GM12892 (cell line): Measurements from ENCODE around the gene RNASEH2C. TPM values are rescaled to one million over a fixed set of nuclear protein-coding genes. Genes with fewer than 3 reads are reported as not detected.
A peak's percentile ranks its signal among the peaks of the same experiment; 100 is the strongest.
"Not testable (repeated sequence)": the region's sequence is repeated elsewhere in the genome, so short reads cannot be mapped to it uniquely, and the experiment has no call there.

Experiments used
- DNase-seq: peaks from one replicate; pipeline ENCODE4 v3.0.0; 2011; ENCODE audit not compliant: insufficient read length
- FAIRE-seq: peaks from 2 replicates; lab custom pipeline; 2011; peaks lifted over from hg19 to GRCh38; lab: Jason Lieb, UNC
- POLR2A ChIP-seq: IDR thresholded peaks from 2 replicates; pipeline ENCODE4 v1.6.1; 2011; ENCODE audit warnings: low read depth, low read length, control low read depth
- POLR2AphosphoS5 ChIP-seq: IDR thresholded peaks from 2 replicates; pipeline ENCODE4 v1.6.1; 2011; ENCODE audit warnings: low read depth, low read length, control low read depth
- TAF1 ChIP-seq: IDR thresholded peaks from 2 replicates; pipeline ENCODE4 v1.6.1; 2011; ENCODE audit warnings: low read depth, mild to moderate bottlenecking, control low read depth, low read length, borderline replicate concordance
- polyA plus RNA-seq: library from polyadenylated mRNA; unstranded; fragments of >200 nt; gene quantifications from one replicate; pipeline ENCODE4 v1.2.1, GENCODE V29; 2012; ENCODE audit warnings: missing spikeins, inconsistent platforms; ENCODE audit not compliant: missing spikeins

Gene RNASEH2C
- 49.7 TPM for polyA plus RNA-seq

DNA sequence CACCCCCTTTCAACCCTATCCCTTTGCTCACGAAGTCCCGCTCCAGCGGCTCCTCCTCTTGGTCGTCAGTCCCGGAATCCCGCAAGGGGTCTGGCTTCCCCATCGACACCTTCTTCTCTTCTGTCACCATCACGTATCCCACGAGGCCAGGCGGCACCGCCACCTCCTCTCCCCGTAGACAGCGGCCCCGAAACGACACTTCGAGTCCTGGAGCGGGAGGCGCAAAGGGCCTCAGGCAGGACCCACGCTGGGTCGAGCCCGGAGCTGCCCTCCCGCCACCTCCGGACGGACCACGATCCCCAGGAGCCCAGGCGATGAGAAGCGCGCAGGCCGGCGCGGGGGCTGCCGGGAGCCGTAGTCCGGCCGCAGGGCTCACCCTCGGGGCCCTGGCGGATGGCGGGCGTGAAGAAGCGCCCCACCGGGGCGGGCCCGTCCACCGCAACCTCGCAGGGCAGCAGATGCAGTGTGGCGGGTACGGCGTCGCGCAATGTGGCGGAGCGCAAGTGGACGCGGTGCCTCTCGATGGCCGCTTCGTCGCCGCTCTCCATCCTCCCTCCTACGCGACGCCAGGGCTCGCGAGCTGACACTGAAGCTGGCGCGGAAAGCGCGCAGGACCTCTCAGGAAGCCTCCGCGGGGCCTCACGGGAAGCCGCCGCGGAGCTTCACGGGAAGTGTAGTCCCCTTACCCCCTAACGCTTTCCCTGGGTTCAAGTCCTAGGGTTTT, at the start of gene RNASEH2C:
TSS of gene RNASEH2C (minus strand) at position 588 of the 724 bp plus-strand sequence. CDS start at position 548, 40 bp downstream.
- DNase-seq: peak; percentile 94
- FAIRE-seq: peak; percentile 99
- peak; percentile 91 for TF ChIP-seq POLR2AphosphoS5
- peak; percentile 95 for TF ChIP-seq POLR2A
- peak; percentile 62; the same call in 1 of the 2 replicates for TF ChIP-seq TAF1

DNA sequence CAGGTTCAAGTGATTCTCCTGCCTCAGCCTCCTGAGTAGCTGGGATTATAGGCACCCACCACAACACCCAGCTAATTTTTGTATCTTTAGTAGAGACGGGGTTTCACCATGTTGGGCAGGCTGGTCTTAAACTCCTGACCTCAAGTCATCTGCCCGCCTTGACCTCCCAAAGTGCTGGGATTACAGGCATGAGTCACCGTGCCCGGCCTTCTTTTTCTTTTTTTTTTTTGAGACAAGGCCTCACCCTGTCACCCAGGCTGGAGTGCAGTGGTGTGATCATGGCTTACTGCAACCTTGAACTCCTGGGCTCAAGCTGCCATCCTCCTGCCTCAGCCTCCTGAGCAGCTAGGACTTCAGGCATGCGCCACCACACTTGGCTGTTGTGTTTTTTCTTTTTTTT, 47.2 kb upstream of the RNASEH2C start:
- not testable (repeated sequence) for FAIRE-seq, DNase-seq

DNA sequence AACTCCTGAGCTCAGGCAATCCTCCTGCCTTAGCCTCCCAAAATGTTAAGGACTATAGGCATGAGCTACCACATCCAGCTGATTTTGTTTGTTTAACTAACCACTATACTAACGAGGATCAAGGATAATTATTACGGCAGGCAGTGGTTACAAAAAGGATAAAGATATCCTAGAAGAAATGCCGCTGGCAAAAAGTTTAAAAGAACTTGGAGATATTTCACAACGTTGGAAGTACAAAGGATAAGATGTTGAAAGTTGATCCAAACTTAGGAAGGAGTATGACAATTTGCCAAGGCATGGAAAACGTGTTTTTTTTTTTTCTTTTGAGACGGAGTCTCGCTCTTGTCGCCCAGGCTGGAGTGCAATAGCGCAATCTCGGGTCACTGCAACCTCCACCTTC, 46.8 kb upstream of the RNASEH2C start:
- DNase-seq (no peak), FAIRE-seq (no peak)
- TF ChIP-seq TAF1 (no peak), POLR2AphosphoS5 (no peak), POLR2A (no peak)

DNA sequence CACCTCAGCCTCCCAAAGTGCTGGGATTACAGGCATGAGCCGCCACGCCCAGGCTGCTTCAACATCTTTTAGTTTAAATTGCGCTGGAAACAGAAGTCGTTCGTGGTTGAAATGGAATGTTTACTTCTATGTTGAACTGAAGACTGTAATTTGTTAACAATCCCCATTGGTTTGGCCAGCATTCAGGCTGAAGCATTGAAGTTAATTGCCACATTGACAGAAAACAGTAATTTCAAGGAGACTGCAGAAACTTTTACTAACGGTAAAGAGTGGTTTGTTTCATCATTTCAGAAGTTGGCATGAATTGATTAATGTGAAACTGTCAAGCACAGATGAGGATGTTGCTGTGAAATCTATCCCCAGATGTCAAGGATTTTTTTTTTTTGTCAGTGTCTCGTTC, 45.9 kb upstream of the RNASEH2C start:
- DNase-seq (no peak), FAIRE-seq (no peak)
- TF ChIP-seq POLR2A (no peak), TAF1 (no peak), POLR2AphosphoS5 (no peak)

DNA sequence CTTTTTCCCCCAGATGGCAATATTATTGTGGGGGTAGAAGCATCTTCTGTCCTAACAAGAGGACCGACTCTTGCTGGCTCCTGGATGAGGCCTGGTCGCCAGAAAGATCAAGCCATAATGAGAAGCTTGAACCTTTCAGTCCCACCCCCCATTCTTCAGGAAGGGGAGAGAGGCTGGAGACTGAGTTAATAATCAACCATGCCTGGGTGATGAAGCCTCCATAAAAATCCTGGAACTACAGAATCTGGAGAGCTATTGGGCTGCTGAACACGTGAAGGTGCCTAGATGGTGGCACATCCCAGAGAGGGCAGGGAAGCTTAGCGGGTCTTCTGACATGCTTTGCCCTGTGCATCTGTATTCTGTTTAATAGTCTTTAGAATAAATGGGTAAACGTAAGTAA, 43.8 kb upstream of the RNASEH2C start:
- TF ChIP-seq POLR2A: no peak
- TF ChIP-seq POLR2AphosphoS5: no peak
- TF ChIP-seq TAF1: no peak
- no peak for FAIRE-seq
- DNase-seq: no peak

DNA sequence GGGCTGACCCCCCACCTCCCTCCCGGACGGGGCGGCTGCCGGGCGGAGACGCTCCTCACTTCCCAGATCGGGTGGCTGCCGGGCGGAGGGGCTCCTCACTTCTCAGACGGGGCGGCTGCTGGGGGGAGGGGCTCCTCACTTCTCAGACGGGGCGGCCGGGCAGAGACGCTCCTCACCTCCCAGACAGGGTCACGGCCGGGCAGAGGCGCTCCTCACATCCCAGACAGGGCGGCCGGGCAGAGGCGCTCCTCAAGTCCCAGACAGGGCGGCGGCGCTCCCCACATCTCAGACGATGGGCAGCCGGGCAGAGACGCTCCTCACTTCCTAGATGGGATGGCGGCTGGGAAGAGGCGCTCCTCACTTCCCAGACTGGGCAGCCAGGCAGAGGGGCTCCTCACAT, 42.2 kb upstream of the RNASEH2C start:
- FAIRE-seq, DNase-seq: not testable (repeated sequence)

DNA sequence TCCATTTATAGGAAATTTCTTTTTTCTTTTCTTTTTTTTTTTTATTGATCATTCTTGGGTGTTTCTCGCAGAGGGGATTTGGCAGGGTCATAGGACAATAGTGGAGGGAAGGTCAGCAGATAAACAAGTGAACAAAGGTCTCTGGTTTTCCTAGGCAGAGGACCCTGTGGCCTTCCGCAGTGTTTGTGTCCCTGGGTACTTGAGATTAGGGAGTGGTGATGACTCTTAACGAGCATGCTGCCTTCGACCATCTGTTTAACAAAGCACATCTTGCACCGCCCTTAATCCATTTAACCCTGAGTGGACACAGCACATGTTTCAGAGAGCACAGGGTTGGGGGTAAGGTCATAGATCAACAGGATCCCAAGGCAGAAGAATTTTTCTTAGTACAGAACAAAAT, 41.6 kb upstream of the RNASEH2C start:
- not testable (repeated sequence) for DNase-seq, FAIRE-seq

DNA sequence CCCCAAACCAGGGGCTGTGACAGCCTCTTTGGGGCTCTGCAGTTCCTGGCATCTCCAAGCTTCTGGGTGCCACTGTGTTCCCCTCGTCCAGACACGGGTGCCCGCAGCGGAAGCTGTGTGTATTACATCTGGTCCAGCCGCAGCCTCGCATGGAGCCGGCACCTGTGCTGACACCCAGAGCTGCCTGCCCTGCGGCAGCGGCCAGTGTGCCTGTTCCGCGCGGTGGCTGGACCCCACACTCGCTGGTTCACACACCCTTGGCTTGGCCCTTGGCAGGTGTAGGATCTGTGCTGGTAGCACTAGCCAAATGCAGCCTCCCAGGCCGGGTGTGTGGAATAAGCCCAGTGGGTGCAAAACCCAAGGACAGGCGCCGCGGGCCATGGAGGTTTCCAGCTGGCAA, 24.5 kb upstream of the RNASEH2C start:
- no peak for DNase-seq
- no peak for FAIRE-seq
- TF ChIP-seq TAF1 (no peak), POLR2AphosphoS5 (no peak), POLR2A (no peak)

DNA sequence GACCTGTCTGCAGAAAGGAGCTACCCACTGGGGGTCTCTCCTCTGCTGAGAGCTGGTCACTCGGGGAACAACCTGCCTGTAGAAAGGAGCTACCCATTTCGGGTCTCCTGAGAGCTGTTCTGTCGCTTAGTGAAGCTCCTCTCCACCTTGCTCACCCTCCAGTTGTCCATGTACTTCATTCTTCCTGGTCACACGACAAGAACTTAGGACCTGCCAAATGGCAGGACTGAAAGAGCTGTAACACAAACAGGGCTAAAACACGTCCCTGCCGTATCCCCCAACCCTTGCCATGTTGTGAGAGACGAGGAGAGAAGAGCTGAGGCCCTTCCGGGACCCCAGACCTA, 24.1 kb upstream of the RNASEH2C start:
- FAIRE-seq: no peak
- DNase-seq: no peak
- TF ChIP-seq POLR2AphosphoS5: no peak
- no peak for TF ChIP-seq TAF1
- TF ChIP-seq POLR2A: no peak

DNA sequence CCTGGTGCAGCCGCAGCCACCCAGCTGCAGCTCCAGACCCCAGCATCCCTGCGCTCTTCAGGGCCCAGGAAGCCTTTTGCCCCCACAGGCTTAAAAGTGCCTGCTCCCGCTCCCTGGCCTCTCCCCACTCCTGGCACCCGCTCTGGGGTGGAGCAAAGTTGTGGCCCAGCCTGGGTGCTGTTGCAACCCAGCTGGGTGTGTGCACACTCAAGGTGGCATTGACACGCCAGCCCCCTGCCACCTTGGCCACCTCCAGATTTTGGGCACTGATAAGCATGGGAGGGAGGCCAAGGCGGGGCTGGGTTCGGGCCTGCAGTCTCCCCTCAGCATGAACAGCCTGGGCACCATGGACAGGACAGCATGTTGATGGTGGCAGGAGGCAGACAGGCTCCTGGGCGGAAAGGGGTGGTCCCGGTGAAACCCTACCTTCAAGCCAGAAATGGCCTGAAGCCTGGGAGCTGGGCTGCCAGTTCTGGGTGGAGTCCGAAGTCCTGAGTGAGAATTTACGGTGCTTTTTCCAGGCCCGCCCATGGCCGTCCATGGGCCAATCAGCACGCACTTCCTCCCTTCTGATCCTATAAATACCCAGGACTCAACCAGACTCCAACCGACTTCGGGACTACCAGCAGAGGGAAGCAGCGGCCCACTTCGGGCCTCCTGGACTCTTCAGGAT, 23.6 kb upstream of the RNASEH2C start:
- no peak for FAIRE-seq
- TF ChIP-seq POLR2AphosphoS5: no peak
- no peak for TF ChIP-seq POLR2A
- no peak for TF ChIP-seq TAF1
- DNase-seq: no peak

DNA sequence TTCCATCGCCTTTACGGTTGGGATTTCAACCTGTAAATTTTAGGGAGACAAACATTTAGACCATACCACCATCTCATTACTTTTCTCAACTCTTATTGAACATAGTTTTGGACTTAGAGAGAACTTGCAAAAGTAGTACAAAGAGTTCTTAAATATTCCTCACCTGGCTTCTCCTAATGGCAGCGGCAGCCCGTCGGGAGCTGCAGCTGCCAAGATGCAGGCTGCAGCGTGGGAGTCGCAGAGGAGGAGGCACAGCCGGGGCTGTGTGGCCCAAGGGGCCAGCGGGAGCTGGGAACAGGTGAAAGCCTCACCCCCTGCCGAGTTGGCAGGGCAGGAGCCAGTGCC, 23.1 kb upstream of the RNASEH2C start:
- DNase-seq (no peak), FAIRE-seq (no peak)
- TF ChIP-seq POLR2A: no peak
- no peak for TF ChIP-seq TAF1
- no peak for TF ChIP-seq POLR2AphosphoS5

DNA sequence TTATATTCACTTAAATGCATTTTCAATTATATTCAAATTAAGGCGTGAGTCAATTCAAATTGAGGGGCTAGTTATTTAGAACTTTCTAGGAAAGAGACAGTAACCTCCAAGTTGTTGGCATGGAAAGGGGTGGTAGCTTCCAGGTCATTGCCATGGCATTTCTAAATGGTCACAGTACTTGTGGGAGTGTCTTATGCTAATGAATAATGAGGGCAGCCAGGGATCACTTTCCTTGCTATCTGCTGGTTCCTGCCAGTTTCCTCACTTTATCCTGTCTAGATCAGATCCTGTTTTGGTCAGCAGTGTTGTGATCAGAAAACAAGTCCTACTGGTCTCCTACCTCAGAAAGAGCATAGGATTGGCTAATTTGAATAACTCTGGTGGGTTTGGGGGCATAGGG, 21.8 kb upstream of the RNASEH2C start:
- no peak for FAIRE-seq
- no peak for TF ChIP-seq TAF1
- no peak for TF ChIP-seq POLR2A
- TF ChIP-seq POLR2AphosphoS5: no peak
- DNase-seq: no peak
